NB4 (cell line): ENCODE measurements around the gene LCN2.

Experiments used
- DNase-seq: peaks from one replicate; pipeline ENCODE4 v3.0.0; 2010; ENCODE audit warnings: low read depth
- H3K4me3 ChIP-seq: one replicate; pipeline ENCODE4 v1.5.1; 2011; ENCODE audit warnings: mild to moderate bottlenecking, low read depth, low read length, moderate library complexity
- MYC ChIP-seq: IDR thresholded peaks from 2 replicates; pipeline ENCODE4 v1.6.1; 2011; ENCODE audit warnings: low read depth, low read length
- POLR2A ChIP-seq: IDR thresholded peaks from 2 replicates; pipeline ENCODE4 v1.6.1; 2011; ENCODE audit warnings: mild to moderate bottlenecking; ENCODE audit not compliant: insufficient read length; ENCODE audit errors: extremely low read depth
- TF ChIP-seq, protein P1 (sequence below): IDR thresholded peaks from one replicate; pipeline ENCODE4 v1.5.1; 2012; ENCODE audit warnings: low read depth, low read length
- TF ChIP-seq, protein P2 (sequence below): IDR thresholded peaks from 2 replicates; pipeline ENCODE4 v1.6.1; 2011; ENCODE audit warnings: low read depth, low read length

The LCN2 gene

DNA sequence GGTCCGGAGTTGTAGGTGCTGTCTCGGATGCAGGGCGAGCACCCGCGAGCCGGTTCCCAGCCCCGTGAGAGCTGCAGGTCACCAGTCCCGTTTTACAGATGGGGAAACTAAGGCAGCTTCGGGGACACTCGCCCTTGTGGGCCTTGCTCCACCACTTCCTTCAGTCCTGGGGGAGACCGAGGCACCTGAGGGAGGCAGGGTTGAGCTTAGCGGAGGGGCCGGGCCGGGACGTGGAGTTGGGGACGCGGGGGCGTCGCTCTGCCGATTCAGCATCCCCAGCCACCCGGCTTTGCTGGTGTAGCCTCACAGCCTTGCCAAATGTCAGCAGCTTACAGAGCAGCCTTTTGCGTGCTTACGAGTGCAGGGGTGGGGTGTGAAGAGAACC, 11.3 kb downstream of the LCN2 start:
- DNase-seq, result peak; percentile 67

DNA sequence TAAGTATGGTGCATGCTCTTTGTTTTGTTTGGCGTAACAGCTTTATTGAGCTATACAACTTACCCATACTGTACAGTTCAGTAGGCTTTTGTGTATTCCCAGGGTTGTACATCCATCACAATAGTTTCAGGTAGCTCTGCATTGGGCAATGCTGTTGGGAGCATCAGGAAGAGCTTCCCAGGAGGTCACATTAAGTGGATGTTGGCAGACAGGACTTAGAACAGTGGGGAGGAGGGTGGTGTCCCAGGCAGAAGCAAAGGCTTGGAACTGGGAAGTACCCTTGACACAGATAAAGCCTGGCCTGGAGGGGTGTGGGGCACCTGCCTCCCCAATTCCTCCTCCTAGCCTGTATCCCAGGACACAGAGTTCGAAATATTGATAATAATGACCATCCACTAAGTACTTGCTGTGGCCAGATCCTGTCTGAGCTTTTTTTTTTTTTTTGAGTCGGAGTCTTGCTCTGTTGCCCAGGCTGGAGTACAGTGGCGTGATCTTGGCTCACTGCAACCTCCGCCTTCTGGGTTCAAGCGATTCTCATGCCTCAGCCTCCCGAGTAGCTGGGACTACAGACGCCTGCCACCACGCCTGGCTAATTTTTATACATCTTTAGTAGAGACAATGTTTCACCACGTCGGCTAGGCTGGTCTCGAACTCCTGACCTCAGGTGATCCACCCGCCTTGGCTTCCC, 12.1 kb downstream of the LCN2 start:
- peak overlapping the region; percentile 87 for H3K4me3 ChIP-seq

More for the DNA sequence above, 11.3 kb downstream of the LCN2 start:
- H3K4me3 ChIP-seq, result peak overlapping the region; percentile 87
- TF ChIP-seq POLR2A (no peak), MYC (0 out of 2 replicates have a peak, but pooled peaks have one; percentile 23)

DNA sequence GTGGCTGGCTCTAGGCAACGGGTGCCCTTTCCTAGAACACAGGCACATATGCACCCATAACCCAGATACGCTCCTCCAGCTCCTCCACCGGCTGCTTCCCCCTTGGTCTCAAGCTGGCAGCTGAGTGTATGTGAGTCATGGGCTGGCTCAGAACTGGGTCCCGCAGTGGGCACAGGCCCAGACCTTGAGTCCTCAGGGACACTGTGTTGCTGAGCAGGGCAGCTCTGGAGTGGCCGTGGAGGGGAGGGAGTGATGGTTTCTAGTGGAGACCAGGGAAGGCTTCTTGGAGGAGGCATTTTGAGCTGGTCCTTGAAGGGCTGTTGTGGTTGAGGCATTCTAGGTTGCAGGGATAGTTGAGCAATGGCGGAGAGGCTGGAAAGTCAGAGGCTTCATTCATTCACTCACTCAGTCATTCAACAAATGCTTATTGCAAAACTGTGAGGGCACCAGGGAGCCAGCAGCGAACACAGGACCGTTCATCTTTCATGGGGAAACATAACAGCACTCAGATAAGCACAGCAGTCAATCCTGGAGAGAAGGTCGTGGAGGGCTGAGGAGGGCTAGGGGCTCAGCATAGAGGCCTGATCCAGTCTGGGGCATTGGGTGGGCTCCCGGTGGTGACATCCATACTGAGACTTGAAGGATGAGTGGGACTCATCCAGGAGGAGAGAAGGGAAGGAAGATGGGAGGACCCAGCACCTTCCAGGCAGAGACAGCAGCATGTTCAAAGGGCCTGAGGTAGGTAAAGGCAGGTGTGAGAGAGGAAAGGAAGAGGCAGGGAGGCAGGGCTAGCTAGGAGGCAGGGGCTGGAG, 13.2 kb downstream of the LCN2 start:
- no peak for DNase-seq
- TF ChIP-seq POLR2A (no peak), MYC (no peak)
- TF ChIP-seq, protein P1, sequence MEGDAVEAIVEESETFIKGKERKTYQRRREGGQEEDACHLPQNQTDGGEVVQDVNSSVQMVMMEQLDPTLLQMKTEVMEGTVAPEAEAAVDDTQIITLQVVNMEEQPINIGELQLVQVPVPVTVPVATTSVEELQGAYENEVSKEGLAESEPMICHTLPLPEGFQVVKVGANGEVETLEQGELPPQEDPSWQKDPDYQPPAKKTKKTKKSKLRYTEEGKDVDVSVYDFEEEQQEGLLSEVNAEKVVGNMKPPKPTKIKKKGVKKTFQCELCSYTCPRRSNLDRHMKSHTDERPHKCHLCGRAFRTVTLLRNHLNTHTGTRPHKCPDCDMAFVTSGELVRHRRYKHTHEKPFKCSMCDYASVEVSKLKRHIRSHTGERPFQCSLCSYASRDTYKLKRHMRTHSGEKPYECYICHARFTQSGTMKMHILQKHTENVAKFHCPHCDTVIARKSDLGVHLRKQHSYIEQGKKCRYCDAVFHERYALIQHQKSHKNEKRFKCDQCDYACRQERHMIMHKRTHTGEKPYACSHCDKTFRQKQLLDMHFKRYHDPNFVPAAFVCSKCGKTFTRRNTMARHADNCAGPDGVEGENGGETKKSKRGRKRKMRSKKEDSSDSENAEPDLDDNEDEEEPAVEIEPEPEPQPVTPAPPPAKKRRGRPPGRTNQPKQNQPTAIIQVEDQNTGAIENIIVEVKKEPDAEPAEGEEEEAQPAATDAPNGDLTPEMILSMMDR, result no peak
- TF ChIP-seq, protein P2, sequence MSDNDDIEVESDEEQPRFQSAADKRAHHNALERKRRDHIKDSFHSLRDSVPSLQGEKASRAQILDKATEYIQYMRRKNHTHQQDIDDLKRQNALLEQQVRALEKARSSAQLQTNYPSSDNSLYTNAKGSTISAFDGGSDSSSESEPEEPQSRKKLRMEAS, result no peak
- H3K4me3 ChIP-seq, result no peak overlapping the region

More for the DNA sequence above, 12.1 kb downstream of the LCN2 start:
- TF ChIP-seq, protein P2, result no peak
- TF ChIP-seq, protein P1, result no peak
- TF ChIP-seq POLR2A (no peak), MYC (no peak)
- DNase-seq, result no peak

DNA sequence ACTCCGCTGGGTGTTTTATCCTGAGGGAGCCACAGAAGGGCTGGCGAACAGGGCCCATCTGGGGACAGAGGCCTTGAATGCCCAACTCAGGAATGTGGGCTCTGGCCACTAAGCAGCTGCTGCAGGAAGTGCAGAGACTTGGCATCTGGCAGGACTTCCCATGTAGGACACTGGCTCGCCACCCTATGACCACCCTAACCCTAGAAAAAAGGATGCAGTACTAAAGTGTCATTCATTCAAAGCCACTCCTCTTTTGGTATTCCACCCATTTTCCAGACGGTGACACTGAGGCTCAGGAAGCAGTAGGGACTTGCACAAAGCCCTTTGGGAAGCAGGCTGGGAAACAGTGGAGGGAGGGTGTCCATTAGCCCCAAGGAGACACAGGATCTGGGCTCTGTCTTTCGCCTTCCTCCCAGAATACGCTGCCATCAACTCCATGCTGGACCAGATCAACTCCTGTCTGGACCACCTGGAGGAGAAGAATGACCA, 13.8 kb downstream of the LCN2 start:
- H3K4me3 ChIP-seq, result no peak overlapping the region
- DNase-seq, result no peak
- TF ChIP-seq, protein P1, result no peak
- TF ChIP-seq POLR2A (no peak), MYC (no peak)
- TF ChIP-seq, protein P2, result no peak

DNA sequence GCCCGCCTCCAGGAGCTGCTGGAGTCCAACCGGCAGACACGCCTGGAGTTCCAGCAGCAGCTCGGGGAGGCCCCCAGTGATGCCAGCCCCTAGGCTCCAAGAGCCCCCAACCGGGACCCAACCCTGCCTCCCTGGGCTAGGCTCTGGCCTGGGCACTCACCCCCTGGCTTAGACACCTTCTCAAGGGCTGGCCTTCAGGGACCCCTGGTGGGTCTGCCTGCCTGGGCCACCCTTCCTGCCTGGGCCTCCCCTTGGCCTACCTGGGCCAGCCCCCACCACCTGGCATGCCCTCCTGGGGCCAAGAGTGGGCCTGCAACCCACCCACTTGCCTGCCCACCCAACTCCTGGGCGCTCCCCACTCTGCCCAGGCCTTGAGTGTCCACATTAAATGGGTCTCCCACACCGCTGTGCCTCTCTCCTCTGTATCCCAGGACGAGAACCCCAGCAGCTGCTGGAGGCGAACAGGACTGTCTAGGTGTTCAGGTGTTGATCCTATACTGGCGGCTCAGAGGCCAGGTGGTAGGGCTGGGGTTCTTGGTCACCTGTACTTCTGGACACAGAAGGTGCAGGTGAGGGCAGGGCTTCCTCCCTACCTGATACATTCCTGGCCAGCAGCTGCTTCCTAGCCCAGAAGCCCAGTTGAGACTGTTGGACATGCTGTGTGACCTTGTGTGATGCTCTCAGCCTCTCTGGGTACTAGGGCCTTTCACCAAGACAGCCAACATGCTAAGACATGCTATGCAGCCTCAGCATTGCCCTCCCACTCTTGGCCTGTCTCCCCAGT, 14.5 kb downstream of the LCN2 start:
- no peak for DNase-seq
- no peak overlapping the region for H3K4me3 ChIP-seq
- TF ChIP-seq, protein P1, result no peak
- TF ChIP-seq, protein P2, result no peak
- no peak for TF ChIP-seq POLR2A
- TF ChIP-seq MYC, result no peak
